GM12874 (cell line): ENCODE measurements around the gene HCRTR1.

Experiments
- TF ChIP-seq, protein P1 (sequence below): IDR thresholded peaks from 2 replicates; pipeline ENCODE4 v1.5.1; 2011; ENCODE audit warnings: low read depth, mild to moderate bottlenecking, control low read depth, low read length, moderate library complexity; ENCODE audit not compliant: insufficient read depth

The HCRTR1 gene

GRCh38 chr1:31614414-31615005, 3.0 kb upstream of the HCRTR1 start:
- TF ChIP-seq, protein P1, sequence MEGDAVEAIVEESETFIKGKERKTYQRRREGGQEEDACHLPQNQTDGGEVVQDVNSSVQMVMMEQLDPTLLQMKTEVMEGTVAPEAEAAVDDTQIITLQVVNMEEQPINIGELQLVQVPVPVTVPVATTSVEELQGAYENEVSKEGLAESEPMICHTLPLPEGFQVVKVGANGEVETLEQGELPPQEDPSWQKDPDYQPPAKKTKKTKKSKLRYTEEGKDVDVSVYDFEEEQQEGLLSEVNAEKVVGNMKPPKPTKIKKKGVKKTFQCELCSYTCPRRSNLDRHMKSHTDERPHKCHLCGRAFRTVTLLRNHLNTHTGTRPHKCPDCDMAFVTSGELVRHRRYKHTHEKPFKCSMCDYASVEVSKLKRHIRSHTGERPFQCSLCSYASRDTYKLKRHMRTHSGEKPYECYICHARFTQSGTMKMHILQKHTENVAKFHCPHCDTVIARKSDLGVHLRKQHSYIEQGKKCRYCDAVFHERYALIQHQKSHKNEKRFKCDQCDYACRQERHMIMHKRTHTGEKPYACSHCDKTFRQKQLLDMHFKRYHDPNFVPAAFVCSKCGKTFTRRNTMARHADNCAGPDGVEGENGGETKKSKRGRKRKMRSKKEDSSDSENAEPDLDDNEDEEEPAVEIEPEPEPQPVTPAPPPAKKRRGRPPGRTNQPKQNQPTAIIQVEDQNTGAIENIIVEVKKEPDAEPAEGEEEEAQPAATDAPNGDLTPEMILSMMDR, result no peak

DNA sequence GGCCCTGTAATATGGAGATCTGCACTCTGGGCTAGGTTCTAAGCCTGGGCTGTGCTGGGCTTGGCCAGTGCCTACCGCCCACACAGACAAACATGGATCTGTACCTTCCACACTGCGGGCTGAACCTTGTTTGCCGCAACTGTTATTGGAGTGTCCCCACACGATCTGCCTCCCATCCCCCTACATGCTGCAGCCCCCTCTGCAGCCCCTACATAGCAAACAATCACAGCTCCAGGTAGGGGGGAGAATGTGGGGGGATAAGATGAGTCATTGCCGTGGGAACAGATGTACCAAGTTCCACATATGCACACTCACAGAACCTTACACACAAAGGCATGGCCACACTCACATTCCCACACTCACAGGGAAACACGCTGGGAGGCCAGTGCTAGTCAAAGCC, 2.1 kb upstream of the HCRTR1 start:
- TF ChIP-seq, protein P1, result no peak

DNA sequence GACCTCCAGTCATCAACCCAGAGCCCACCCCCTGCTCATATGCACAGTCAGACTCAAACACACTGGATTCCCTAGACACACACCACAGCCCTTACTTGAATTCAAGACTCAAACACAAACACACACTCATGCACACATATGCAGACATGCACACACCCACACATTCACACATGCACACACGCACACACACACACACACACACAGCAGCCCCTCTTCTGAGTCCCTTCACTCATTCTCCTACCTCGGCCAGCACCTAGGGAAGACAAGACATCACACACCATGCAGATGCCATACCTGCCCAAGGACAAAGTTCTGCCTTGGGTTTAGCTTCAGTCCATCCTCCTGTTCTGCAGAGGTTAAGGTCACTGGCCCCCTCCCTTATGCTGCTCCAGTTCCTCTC, 1.6 kb upstream of the HCRTR1 start:
- TF ChIP-seq, protein P1, result no peak

DNA sequence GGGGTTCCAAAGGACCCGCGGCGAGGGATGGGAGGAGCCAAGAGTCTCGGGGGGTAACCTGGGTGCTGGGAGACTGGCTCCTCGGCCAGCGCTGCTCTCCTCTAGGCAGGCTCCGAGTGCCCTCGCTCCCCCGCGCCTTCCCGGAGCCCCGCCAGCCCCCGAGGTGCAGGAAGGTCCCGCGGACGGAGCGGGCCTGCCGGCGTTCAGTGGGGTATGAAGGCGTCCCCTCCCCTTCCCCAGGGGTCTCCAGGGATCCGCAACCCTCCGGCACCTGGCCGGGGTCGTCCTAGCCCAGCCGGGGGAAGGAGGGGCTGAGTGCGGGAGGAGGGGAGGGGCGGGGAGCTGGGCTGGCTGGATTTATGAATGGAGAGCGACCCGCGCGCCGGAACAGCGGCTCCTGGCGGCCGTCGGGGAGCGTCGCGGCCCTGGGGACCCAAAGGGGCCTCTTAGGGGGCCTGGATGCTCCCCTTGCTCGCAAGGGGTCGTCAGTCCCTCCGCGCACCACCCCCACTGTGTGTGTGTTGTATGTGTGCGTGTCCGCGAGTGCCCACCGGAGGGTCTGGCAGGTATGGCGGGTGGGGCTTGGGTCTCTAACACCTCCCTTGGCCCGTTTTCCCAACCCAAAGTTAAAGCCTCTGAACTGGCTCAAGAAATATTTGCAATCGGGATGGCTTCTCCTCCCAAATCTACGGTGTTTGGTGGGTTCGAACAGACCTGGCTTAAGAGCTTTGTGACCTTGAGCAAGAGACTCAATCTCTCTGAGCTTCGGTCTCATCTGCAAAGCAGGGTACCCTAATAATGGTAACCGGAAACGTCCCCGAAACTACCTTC, 642 bp downstream of the HCRTR1 start:
- TF ChIP-seq, protein P1, result peak; percentile 96

- TF ChIP-seq, protein P1, result no peak
Observed at GRCh38 chr1:31618916-31619846, 1.7 kb downstream of the HCRTR1 start.

- TF ChIP-seq, protein P1, result no peak
Observed at GRCh38 chr1:31620631-31621497, 3.4 kb downstream of the HCRTR1 start.

DNA sequence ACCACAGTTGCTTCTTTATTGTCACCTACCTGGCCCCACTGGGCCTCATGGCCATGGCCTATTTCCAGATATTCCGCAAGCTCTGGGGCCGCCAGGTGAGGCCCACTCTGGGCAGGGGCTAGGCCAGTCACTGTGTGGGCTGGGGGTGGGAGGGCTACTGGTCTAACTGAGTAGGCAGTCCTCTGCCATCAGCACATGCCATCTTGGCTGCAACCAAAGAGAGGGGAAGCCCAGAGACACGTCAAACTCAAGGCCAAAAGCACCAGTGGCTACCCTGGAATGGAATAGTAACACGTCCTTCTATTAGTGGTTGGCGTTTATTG, 4.0 kb downstream of the HCRTR1 start:
- TF ChIP-seq, protein P1, result no peak
